Measurements from ENCODE around the gene ADCY3.

Gene ADCY3

GRCh38 chr2:24843330-24843860 is 76.6 kb downstream of the ADCY3 start:
- Histone ChIP-seq H3K4me3 (ENCODE audit: insufficient read depth, low read depth, low read length, poor library complexity, severe bottlenecking) (no peak overlapping the region), H3K27ac (ENCODE audit: insufficient read depth, low read length, poor library complexity, severe bottlenecking) (no peak overlapping the region), H3K4me1 (ENCODE audit: control insufficient read depth, insufficient read depth, low read length, poor library complexity, severe bottlenecking) (no peaks in the 10 kb centered on the region), H3K36me3 (ENCODE audit: control insufficient read depth, insufficient read depth, low read length) (peaks cover 3% of the 10 kb centered on the region), H3K27me3 (replicated peaks; ENCODE audit: control insufficient read depth, insufficient read depth, low read length, poor library complexity, severe bottlenecking) (no peaks in the 10 kb centered on the region), H3K9me3 (ENCODE audit: control insufficient read depth, low read length) (no peaks in the 10 kb centered on the region)
- DNase-seq: no peak

GRCh38 chr2:24842081-24843050 is 77.7 kb downstream of the ADCY3 start:
- no peak overlapping the region for H3K4me3 ChIP-seq (ENCODE audit: insufficient read depth, low read depth, low read length, poor library complexity, severe bottlenecking)
- no peaks in the 10 kb centered on the region for H3K9me3 ChIP-seq (ENCODE audit: control insufficient read depth, low read length)
- H3K27ac ChIP-seq (ENCODE audit: insufficient read depth, low read length, poor library complexity, severe bottlenecking): no peak overlapping the region
- no peaks in the 10 kb centered on the region for H3K4me1 ChIP-seq (ENCODE audit: control insufficient read depth, insufficient read depth, low read length, poor library complexity, severe bottlenecking)
- H3K36me3 ChIP-seq (ENCODE audit: control insufficient read depth, insufficient read depth, low read length): peaks cover 3% of the 10 kb centered on the region
- no peaks in the 10 kb centered on the region for H3K27me3 ChIP-seq (replicated peaks; ENCODE audit: control insufficient read depth, insufficient read depth, low read length, poor library complexity, severe bottlenecking)
- no peak for DNase-seq

- Histone ChIP-seq H3K4me3 (ENCODE audit: insufficient read depth, low read depth, low read length, poor library complexity, severe bottlenecking) (no peak overlapping the region), H3K4me1 (ENCODE audit: control insufficient read depth, insufficient read depth, low read length, poor library complexity, severe bottlenecking) (no peaks in the 10 kb centered on the region), H3K27ac (ENCODE audit: insufficient read depth, low read length, poor library complexity, severe bottlenecking) (no peak overlapping the region), H3K9me3 (ENCODE audit: control insufficient read depth, low read length) (no peaks in the 10 kb centered on the region), H3K36me3 (ENCODE audit: control insufficient read depth, insufficient read depth, low read length) (peaks cover 11% of the 10 kb centered on the region), H3K27me3 (replicated peaks; ENCODE audit: control insufficient read depth, insufficient read depth, low read length, poor library complexity, severe bottlenecking) (no peaks in the 10 kb centered on the region)
- no peak for DNase-seq
Observed at GRCh38 chr2:24840962-24841945, 78.8 kb downstream of the ADCY3 start.

- no peaks in the 10 kb centered on the region for H3K27me3 ChIP-seq (replicated peaks; ENCODE audit: control insufficient read depth, insufficient read depth, low read length, poor library complexity, severe bottlenecking)
- no peak overlapping the region for H3K27ac ChIP-seq (ENCODE audit: insufficient read depth, low read length, poor library complexity, severe bottlenecking)
- peaks cover 18% of the 10 kb centered on the region for H3K36me3 ChIP-seq (ENCODE audit: control insufficient read depth, insufficient read depth, low read length)
- H3K9me3 ChIP-seq (ENCODE audit: control insufficient read depth, low read length): no peaks in the 10 kb centered on the region
- H3K4me3 ChIP-seq (ENCODE audit: insufficient read depth, low read depth, low read length, poor library complexity, severe bottlenecking): no peak overlapping the region
- no peak for DNase-seq
- H3K4me1 ChIP-seq (ENCODE audit: control insufficient read depth, insufficient read depth, low read length, poor library complexity, severe bottlenecking): no peaks in the 10 kb centered on the region
Observed at GRCh38 chr2:24840164-24840869, 79.7 kb downstream of the ADCY3 start.

GRCh38 chr2:24839729-24840128 is 80.3 kb downstream of the ADCY3 start:
- Histone ChIP-seq H3K27ac (ENCODE audit: insufficient read depth, low read length, poor library complexity, severe bottlenecking) (no peak overlapping the region), H3K9me3 (ENCODE audit: control insufficient read depth, low read length) (no peaks in the 10 kb centered on the region), H3K4me3 (ENCODE audit: insufficient read depth, low read depth, low read length, poor library complexity, severe bottlenecking) (no peak overlapping the region), H3K36me3 (ENCODE audit: control insufficient read depth, insufficient read depth, low read length) (peaks cover 24% of the 10 kb centered on the region), H3K4me1 (ENCODE audit: control insufficient read depth, insufficient read depth, low read length, poor library complexity, severe bottlenecking) (no peaks in the 10 kb centered on the region), H3K27me3 (replicated peaks; ENCODE audit: control insufficient read depth, insufficient read depth, low read length, poor library complexity, severe bottlenecking) (no peaks in the 10 kb centered on the region)
- DNase-seq: no peak

- no peaks in the 10 kb centered on the region for H3K27me3 ChIP-seq (replicated peaks; ENCODE audit: control insufficient read depth, insufficient read depth, low read length, poor library complexity, severe bottlenecking)
- H3K9me3 ChIP-seq (ENCODE audit: control insufficient read depth, low read length): no peaks in the 10 kb centered on the region
- H3K4me3 ChIP-seq (ENCODE audit: insufficient read depth, low read depth, low read length, poor library complexity, severe bottlenecking): no peak overlapping the region
- H3K36me3 ChIP-seq (ENCODE audit: control insufficient read depth, insufficient read depth, low read length): peaks cover 31% of the 10 kb centered on the region
- no peak overlapping the region for H3K27ac ChIP-seq (ENCODE audit: insufficient read depth, low read length, poor library complexity, severe bottlenecking)
- DNase-seq: no peak
- no peaks in the 10 kb centered on the region for H3K4me1 ChIP-seq (ENCODE audit: control insufficient read depth, insufficient read depth, low read length, poor library complexity, severe bottlenecking)
Observed at GRCh38 chr2:24838541-24838940, 81.5 kb downstream of the ADCY3 start.

GRCh38 chr2:24837996-24838513 is 82.0 kb downstream of the ADCY3 start:
- Histone ChIP-seq H3K4me1 (ENCODE audit: control insufficient read depth, insufficient read depth, low read length, poor library complexity, severe bottlenecking) (no peaks in the 10 kb centered on the region), H3K27me3 (replicated peaks; ENCODE audit: control insufficient read depth, insufficient read depth, low read length, poor library complexity, severe bottlenecking) (no peaks in the 10 kb centered on the region), H3K36me3 (ENCODE audit: control insufficient read depth, insufficient read depth, low read length) (peaks cover 31% of the 10 kb centered on the region), H3K4me3 (ENCODE audit: insufficient read depth, low read depth, low read length, poor library complexity, severe bottlenecking) (no peak overlapping the region), H3K9me3 (ENCODE audit: control insufficient read depth, low read length) (no peaks in the 10 kb centered on the region), H3K27ac (ENCODE audit: insufficient read depth, low read length, poor library complexity, severe bottlenecking) (no peak overlapping the region)
- DNase-seq: no peak

GRCh38 chr2:24836706-24837105 is 83.3 kb downstream of the ADCY3 start:
- H3K36me3 ChIP-seq (ENCODE audit: control insufficient read depth, insufficient read depth, low read length): peaks cover 31% of the 10 kb centered on the region
- H3K4me3 ChIP-seq (ENCODE audit: insufficient read depth, low read depth, low read length, poor library complexity, severe bottlenecking): no peak overlapping the region
- H3K27me3 ChIP-seq (replicated peaks; ENCODE audit: control insufficient read depth, insufficient read depth, low read length, poor library complexity, severe bottlenecking): no peaks in the 10 kb centered on the region
- no peak overlapping the region for H3K27ac ChIP-seq (ENCODE audit: insufficient read depth, low read length, poor library complexity, severe bottlenecking)
- DNase-seq: no peak
- no peaks in the 10 kb centered on the region for H3K9me3 ChIP-seq (ENCODE audit: control insufficient read depth, low read length)
- H3K4me1 ChIP-seq (ENCODE audit: control insufficient read depth, insufficient read depth, low read length, poor library complexity, severe bottlenecking): no peaks in the 10 kb centered on the region

GRCh38 chr2:24836206-24836605 is 83.8 kb downstream of the ADCY3 start:
- no peaks in the 10 kb centered on the region for H3K9me3 ChIP-seq (ENCODE audit: control insufficient read depth, low read length)
- H3K36me3 ChIP-seq (ENCODE audit: control insufficient read depth, insufficient read depth, low read length): peaks cover 31% of the 10 kb centered on the region
- no peaks in the 10 kb centered on the region for H3K4me1 ChIP-seq (ENCODE audit: control insufficient read depth, insufficient read depth, low read length, poor library complexity, severe bottlenecking)
- DNase-seq: no peak
- no peak overlapping the region for H3K4me3 ChIP-seq (ENCODE audit: insufficient read depth, low read depth, low read length, poor library complexity, severe bottlenecking)
- H3K27me3 ChIP-seq (replicated peaks; ENCODE audit: control insufficient read depth, insufficient read depth, low read length, poor library complexity, severe bottlenecking): no peaks in the 10 kb centered on the region
- no peak overlapping the region for H3K27ac ChIP-seq (ENCODE audit: insufficient read depth, low read length, poor library complexity, severe bottlenecking)

All from effector memory CD4-positive, alpha-beta T cell (primary cell).